HCT116 (cell line): Measurements from ENCODE around the gene TMEM184A.

ENCODE experiments used
- EGR1 ChIP-seq: IDR thresholded peaks from 2 replicates; pipeline ENCODE4 v1.6.1; 2012; ENCODE audit warnings: low read depth
- EZH2 ChIP-seq: fragments of 200-600 bp; sonication (generic); IDR thresholded peaks from 2 replicates; pipeline ENCODE4 v1.6.1; 2017; ENCODE audit warnings: antibody characterized with exemption, mixed run types
- FOSL1 ChIP-seq: IDR thresholded peaks from 2 replicates; pipeline ENCODE4 v1.6.1; 2012; ENCODE audit warnings: low read depth
- JUND ChIP-seq: IDR thresholded peaks from 2 replicates; pipeline ENCODE4 v1.6.1; 2012
- POLR2A ChIP-seq: IDR thresholded peaks from 2 replicates; pipeline ENCODE4 v1.7.0; 2011; ENCODE audit warnings: borderline replicate concordance; ENCODE audit not compliant: insufficient read depth, insufficient read length; ENCODE audit errors: extremely low read depth
- POLR2AphosphoS5 ChIP-seq: IDR thresholded peaks from 2 replicates; pipeline ENCODE4 v1.6.1; 2011; ENCODE audit warnings: mild to moderate bottlenecking, low read depth, low read length, moderate library complexity
- SP1 ChIP-seq: IDR thresholded peaks from 2 replicates; pipeline ENCODE4 v1.6.1; 2012; ENCODE audit warnings: low read depth
- SRF ChIP-seq: IDR thresholded peaks from 2 replicates; pipeline ENCODE4 v1.6.1; 2012; ENCODE audit warnings: low read depth
- ZNF274 ChIP-seq: fragments of 200-500 bp; sonication (Bioruptor generic); IDR thresholded peaks from 2 replicates; pipeline ENCODE4 v1.6.1; 2014; ENCODE audit warnings: mild to moderate bottlenecking, low read depth, low read length, inconsistent platforms
- TF ChIP-seq, protein P1 (sequence below), 3 experiments: fragments of 200-600 bp in 1 of 3; sonication (generic) in 1 of 3; IDR thresholded peaks in 2 of 3; conservative IDR thresholded peaks in 1 of 3; 2 replicates each; pipeline ENCODE4 v1.5.1; 2012 to 2017; ENCODE audit warnings: low read depth in 2 of 3, low read length in 2 of 3, antibody characterized with exemption in 1 of 3, borderline replicate concordance in 1 of 3, control low read depth in 1 of 3, mild to moderate bottlenecking in 1 of 3, mixed read lengths in 1 of 3, mixed run types in 1 of 3, moderate library complexity in 1 of 3; ENCODE audit not compliant: insufficient read depth in 1 of 3
- TF ChIP-seq, protein P2 (sequence below): IDR thresholded peaks from 2 replicates; pipeline ENCODE4 v1.6.1; 2012

DNA sequence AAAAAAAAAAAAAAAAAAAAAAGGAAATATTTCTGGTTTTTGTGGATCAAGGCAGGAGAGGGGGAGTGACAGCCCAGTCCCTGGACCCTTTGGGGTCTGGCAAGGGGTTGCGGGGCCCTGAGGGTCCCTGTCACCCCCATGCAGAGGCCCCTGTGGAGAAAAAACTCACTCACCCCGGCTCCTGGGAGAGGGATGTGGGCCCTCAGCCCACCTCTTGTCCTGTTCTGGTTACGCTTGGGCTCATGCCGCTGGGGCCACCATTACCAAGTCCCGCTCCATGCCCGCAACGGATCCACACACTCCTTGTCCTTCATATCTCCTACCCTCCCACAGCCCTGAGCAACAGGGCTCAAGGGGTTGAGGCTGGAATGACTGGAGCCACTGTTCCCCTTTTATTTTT, 1.0 kb upstream of the TMEM184A start:
- TF ChIP-seq, protein P1, sequence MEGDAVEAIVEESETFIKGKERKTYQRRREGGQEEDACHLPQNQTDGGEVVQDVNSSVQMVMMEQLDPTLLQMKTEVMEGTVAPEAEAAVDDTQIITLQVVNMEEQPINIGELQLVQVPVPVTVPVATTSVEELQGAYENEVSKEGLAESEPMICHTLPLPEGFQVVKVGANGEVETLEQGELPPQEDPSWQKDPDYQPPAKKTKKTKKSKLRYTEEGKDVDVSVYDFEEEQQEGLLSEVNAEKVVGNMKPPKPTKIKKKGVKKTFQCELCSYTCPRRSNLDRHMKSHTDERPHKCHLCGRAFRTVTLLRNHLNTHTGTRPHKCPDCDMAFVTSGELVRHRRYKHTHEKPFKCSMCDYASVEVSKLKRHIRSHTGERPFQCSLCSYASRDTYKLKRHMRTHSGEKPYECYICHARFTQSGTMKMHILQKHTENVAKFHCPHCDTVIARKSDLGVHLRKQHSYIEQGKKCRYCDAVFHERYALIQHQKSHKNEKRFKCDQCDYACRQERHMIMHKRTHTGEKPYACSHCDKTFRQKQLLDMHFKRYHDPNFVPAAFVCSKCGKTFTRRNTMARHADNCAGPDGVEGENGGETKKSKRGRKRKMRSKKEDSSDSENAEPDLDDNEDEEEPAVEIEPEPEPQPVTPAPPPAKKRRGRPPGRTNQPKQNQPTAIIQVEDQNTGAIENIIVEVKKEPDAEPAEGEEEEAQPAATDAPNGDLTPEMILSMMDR (IDR thresholded peaks at IDR 0.05 in 2 of 3, conservative IDR thresholded peaks at IDR 0.05 in 1 of 3; ENCODE audit: borderline replicate concordance in 1 of 3, insufficient read depth in 1 of 3, low read depth in 2 of 3, low read length in 2 of 3), result no peak
- TF ChIP-seq JUND (no peak), ZNF274 (no peak), POLR2A (no peak), SP1 (no peak), SRF (no peak), POLR2AphosphoS5 (no peak), EZH2 (no peak), FOSL1 (no peak), EGR1 (no peak)
- TF ChIP-seq, protein P2, sequence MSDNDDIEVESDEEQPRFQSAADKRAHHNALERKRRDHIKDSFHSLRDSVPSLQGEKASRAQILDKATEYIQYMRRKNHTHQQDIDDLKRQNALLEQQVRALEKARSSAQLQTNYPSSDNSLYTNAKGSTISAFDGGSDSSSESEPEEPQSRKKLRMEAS, result no peak
